ENCODE results near the gene MEAK7.

GRCh38 chr16:84486126-84486525 is 18.3 kb downstream of the MEAK7 start:
- TF ChIP-seq NRF1 (IDR thresholded peaks at IDR 0.05; ENCODE audit: low read depth, low read length) (no peak), CTCF (IDR thresholded peaks at IDR 0.05; ENCODE audit: control extremely low read depth in 1 of 3, insufficient read depth in 1 of 3, low read depth in 1 of 3, low read length in 3 of 3) (no peak), USF2 (IDR thresholded peaks at IDR 0.05; ENCODE audit: low read length) (no peak)
